Measurements from ENCODE around the gene COL4A1.

The COL4A1 gene

DNA sequence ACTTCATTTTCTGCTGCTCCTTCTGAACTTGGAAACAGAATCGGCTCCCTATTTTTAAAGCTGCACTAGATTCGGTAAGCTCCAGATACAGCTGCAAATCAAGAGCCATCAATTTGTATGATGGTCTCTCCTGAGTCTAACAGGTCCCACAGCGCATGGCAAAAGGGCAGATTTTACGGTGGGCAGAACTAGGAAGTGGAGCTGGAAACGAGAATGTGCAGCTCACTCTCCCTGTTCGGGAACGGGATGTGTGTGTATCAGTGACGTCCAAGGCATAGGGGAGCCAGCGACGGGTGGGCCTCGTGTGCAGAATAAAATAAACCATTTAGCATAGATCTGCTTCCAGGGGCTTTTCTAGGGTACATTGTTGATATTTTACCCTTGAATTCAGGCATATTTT lies 74.2 kb downstream of the COL4A1 start:
- no peak for DNase-seq

DNA sequence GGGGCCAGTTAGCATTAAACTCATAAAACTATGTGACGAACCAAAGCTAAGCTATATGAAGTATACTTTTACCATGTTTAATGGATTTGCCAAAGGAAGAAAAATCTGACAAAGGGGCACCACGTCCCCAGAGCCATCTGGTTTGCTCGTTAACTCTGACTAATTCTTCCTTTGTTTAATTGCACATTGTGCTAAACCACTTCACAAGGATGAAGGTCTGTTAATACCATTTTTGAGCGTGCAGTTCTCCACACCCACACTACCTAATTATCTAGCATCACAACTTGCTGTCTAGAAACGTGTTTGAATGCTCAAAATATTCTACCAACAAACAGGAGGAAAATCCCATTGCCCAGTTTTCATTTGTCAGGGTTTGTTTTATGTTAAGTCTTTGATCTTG lies 74.8 kb downstream of the COL4A1 start:
- DNase-seq, result no peak

DNA sequence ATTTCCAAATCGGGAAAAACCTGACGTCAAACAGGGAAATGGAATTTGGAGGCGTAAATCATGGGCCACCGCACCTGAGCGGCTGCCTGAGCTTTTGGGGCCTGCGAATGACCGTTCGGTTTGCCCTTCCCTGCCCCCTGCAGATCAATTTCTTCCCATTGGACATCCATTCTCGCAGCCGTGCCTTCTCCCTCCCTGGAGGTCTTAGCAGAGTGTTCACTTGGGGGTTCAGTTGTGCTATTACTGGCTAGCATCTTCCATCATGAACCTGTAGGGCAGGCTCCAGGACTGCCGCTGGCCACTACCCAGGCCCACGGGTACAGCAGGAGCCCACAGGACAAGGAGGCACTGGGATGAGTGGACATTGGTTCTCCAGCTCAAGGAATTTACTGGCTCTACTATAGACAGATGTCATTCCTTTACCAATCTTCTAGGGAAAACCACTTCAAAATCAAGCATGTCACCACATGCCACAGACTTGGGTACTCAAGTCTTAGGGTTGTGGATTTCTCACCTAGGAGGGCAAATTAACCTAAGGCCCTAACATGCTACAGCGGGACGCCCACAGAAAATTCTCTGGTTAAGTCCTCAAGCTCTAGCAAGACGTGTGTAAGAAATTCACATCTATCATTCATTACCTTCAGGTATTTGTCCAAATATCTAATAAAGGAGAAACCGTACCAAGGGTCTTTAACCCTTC lies 75.5 kb downstream of the COL4A1 start:
- no peak for DNase-seq

DNA sequence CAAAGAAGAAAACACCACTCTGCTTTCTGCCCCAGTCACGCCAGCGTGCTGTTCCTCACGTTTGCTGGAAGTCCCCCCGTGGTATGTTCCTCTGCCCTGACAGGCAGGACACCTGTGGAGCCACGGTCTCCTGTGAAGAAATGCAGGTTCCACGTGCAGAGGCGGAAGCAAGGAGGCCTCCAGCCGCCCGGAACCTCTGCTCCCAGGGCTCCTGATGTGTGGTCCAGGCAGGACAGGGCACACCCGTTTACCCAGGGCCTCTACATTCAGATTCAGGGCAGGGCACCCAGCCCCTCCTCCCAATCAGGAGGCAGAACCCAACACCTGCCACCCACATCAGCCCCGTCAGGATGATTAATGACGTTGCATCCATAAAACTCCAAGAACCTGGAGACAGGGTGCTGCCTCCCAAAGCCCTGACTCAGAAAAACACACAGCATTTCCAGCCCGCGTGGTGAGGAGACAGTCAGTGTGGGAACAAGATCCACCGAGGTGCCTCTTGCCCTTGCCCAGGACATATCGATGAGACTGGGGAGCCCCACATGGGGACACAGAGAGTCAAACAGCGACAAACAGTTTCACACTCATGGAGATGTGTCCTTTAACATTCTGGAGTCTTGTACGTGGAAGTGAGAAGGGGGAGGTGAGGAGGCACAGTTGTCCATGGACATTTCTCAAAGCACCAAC lies 76.2 kb downstream of the COL4A1 start:
- DNase-seq, result no peak

DNA sequence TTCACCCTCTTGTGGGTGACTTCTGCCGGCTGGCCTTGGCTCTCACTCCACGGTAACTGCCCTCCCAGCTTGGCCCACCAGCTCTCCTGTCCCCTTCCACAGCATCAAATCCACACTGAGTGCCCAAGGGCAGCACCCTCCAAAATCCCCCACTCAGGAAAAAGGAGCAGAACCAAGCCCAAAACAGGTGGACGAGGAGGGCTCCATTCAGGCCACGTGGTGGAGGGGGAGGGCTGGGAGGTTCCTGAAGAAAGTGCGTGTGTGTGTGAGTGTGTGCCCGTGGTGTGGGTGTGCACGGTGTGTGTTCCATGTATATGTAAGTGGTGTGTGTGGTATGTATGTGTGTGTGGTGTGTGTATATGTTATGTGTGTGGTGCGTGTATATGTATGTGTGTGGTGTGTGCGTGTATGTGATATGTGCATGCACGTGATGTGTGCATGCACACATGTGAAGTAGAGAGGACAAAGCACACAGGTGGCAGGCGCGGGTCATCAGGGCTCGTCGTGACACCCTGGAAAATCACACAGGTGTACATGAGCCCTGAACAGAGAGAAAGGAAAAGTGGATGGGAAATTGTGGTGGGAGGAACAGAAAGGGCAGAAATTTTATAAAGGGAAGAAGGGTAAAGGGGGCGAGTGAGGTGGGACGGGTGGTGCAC lies 76.9 kb downstream of the COL4A1 start:
- DNase-seq, result no peak

- DNase-seq, result no peak
Observed at GRCh38 chr13:110228936-110229904, 77.7 kb downstream of the COL4A1 start.

GRCh38 chr13:110227864-110228643 lies 78.9 kb downstream of the COL4A1 start:
- DNase-seq, result no peak

DNA sequence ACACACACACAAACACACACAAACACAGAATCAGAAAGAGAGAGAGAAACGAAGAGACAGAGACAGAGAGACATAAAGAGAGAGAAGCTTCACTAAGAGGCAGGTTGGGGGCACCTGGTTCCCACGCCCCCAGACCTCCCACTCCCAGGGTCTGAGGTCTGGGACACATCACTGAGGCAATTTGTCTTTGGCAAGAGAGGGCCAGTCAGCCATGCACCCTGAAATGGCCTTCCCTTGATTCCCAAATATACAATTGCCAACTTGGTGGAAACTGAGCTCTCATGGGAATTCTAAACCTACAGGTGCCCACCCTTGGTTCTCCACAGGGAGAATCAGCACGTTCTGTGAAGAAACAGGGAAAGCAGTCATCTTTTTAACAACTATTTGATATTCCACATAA lies 79.5 kb downstream of the COL4A1 start:
- DNase-seq, result no peak

GRCh38 chr13:110225609-110226574 lies 81.1 kb downstream of the COL4A1 start:
- no peak for DNase-seq

DNA sequence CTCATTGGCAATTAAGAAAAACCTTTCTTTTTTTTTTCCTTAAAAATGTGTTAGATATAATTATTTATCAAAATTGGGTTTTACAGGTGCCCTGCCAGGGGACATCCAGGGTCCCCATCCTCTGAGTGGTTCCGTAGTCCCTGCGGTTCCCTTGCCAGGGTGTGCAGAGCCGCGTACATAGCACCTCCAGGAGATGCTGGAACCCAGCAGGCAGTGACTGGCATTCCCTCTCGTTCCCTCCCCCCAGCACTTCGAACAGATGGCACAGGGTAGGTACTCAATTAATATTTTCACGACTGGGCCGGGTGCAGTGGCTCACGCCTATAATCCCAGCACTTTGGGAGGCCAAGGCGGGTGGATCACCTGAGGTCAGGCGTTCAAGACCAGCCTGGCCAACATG lies 82.0 kb downstream of the COL4A1 start:
- DNase-seq, result no peak

DNA sequence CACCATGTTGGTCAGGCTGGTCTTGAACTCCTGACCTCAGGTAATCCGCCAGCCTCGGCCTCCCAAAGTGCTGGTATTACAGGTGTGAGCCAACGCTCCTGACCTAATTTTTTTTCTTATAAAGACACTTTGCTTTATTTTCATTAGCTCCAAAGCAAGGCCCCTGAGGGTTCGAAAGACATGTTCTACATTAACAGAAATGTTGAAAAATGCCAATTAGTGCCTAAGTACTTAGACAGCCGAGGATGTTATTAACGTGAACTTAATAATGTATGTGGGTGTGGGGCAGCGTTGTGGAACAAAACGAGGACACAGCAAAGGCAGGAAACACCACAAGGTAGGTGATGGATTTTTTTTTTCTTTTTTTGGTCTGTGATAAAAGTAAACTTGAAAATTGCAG lies 82.4 kb downstream of the COL4A1 start:
- no peak for DNase-seq

DNA sequence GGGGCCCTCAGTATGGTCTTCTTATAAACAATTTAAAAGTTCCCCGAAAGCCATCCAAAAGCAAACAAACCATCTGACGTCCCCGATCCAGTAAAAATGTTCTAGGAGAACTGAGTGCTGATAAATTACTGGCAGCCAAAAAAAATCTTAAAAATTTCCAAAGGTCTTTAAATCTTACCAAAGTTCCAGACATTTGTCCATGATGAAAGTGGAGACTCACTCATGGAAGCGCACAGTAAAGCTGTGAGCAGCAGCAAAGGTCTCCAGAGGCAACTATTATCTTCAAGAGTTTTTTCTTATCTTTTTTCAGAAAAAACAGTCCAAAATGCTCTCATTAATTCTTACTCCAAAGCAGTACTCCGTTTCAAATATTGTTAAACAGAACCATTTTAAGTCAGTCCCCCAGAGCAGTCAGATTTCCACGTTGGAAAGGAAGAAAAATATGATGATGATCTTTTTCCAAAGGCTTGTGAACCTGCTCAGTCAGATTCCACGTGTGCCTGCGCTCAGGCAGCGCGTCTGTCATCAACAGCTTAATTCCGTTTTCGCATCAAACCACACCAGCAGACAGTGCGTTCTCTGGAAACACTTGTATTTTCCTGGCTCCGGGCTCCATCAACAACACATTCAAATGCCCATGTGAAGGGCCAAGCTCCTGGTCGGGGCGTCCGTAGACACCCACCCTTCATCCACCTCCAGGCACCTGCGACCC lies 85.4 kb downstream of the COL4A1 start:
- no peak for DNase-seq

DNA sequence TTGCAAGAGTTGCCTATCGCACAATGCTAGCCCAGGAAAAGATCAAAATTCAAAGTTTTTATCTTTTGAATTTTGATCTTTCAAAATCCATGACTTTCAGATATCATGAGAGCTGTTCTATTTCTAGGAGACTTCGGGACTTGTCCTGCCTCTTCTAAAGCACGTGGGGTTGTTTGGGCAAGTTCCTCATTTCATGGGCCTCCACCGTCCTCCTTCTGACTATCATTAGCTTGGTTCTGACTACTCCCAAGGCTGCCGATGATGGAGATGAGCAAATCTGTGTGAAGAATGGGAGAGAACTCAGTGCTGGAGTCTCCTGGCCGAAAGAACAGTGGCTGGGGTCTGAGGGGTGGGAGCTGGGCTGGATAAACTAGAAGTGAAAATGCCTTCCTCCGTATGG lies 86.5 kb downstream of the COL4A1 start:
- DNase-seq, result no peak

DNA sequence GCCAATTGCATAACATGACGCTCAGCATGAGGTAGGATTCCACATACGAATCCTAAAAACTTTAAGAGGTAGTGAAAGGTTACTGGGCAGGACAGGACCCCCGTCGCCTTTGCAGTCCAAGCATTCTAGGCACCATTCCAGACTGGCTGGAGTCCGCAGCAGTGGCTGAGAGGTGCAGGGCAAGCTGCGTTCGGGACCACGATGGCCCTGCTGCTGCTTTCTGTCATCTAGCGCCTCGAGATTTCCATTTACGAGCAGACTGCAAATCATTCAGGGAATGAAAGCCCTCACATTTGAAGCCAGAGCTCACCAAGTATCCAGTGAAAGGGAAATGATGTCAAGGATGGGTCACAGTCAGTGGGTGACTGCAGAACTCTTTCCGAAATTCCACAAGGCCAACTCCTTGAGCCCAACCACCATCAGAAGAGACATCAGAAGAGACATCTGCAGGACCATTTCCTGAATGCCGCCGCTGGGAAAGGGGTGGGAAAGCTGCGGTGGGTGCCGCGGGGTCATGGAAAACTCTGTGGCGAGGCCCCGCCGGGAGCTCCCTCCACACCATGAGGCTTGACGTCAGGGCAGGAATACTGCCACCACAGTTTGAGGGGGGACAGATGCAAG lies 88.3 kb downstream of the COL4A1 start:
- no peak for DNase-seq

DNA sequence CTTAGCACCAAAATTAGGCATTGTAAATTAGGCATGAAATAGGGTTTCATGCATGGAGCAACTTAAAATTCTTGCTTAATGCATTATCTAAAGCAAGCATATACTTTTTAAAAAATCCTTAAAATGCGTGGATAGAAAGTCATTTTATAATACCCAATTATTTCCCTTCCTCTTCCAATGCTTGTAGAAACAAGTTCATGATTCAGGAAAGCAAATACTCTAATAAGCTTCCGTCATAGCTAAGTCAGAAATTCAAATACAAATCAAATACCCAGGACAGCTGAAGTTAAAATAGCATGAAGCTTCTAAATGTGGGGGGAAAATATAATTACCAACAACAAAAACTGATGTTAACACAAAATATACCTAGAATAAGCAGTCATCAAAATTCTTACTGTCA lies 89.1 kb downstream of the COL4A1 start:
- no peak for DNase-seq

DNA sequence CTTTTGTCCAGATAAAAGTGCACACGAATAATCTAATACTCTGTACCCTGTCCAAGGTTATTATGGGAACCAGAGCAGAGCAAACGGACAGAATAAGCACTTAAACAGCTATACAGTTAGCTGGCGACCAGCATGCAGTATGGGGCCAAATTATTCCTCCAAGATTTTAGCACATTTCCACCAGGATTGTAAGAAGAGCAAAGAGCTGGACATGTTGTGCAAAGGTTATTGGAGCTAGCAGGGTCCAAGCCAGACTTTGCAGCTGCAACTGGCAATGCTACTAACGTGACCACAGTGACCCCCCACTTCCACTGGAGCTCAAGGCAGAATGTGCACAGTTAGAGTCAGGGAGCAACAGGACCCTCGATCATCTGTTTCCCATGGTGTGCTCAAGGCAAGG lies 89.9 kb downstream of the COL4A1 start:
- no peak for DNase-seq

DNA sequence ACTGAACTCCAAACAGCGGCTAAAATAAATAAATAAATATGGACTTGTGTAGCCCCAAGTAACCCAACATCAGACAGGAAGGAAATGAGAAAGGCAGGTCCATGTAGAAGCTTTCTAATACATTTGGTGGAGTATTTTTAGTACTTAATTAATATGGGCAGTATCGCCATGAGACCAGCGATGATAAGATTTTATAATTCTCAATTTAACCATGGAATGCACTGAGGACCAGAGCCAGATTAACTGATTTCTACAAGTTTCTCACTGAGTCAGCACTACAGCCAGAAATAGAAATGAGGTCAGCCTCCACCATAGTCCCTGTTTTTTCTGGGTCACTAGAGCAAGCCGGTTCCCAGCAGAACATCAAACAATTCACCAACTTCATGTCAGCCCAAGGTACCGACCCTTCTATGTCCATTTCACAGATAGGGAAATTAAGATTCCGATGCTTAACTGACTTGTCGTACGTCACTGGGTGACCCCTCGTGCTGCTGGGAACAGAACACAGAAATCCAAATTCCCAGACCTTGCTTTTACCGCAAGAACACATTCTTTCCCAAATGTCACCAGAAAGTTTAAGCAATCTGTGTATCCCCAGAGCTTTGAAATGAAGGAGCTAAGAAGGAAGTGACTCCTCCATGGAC lies 90.4 kb downstream of the COL4A1 start:
- DNase-seq, result no peak

DNA sequence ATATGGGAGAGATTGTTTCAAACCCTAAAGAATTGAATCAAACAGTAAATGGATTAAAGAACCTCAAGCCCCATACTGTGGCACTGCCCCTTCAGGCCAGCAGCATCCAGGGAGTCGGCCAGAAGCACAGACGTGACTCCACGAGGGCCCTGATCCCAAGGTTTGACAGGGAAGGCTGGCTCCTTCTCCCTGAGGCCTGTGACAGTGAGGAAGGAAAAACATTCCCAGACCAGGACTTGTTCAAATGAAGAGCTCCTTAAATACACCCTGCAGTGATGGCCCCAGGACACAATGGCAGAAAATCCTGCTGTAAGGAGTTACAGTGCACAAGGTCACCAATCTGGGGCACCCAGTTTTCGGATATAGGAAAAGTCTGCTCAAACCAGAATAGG lies 91.0 kb downstream of the COL4A1 start:
- no peak for DNase-seq

DNA sequence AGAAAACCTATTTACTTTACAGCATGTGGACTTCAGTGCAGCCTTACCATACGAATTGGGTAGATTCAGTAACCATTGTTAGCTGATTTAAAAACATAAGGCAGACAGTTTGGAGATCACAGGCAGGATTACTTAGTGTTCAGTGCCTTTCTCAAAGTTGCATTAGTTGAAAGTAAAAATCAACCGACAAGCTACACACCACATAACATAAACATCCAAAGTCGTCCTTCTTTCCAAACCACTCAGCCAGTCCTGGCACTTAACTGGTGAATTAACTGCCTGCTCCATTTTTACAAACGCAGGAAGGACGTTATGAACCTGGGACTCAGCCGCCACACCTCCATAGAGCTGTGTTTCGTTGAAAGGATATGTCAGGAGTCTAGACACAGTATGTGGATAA lies 91.4 kb downstream of the COL4A1 start:
- DNase-seq, result no peak
